ENCODE results near the gene CHRM2. TPM values are rescaled to one million over a fixed set of nuclear protein-coding genes. Genes with fewer than 3 reads are reported as not detected.

CHRM2 gene
- total RNA-seq, 2 experiments from 2014 or later = not detected

DNA sequence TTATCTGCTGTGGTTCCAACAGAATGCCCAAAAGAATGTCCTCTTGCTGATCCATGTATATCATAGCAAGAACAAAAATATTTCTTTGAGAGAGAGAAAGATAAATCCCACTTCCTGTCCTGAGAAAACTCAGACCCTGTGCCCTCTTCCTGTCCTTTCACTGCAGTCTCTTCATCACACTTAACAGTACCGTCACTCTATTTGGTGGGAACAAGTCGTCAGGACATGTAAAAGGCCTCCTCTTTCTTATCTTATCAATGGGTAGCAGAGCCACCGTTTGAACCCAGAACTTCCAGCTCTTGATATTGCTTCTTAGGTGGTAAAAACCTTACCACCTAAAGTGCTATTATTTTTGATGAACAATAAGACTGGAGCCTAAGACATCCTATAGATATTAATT, 43.9 kb downstream of the CHRM2 start:
- Mint-ChIP-seq H3K36me3 (ENCODE audit: low read depth) (no peaks in the 10 kb centered on the region), H3K9me3 (no peaks in the 10 kb centered on the region), H3K4me1 (no peaks in the 10 kb centered on the region), H3K4me3 (no peak overlapping the region), H3K27ac (no peak overlapping the region), H3K27me3 (no peaks in the 10 kb centered on the region)
- no peak for DNase-seq
- CTCF ChIA-PET = no interaction called here
- POLR2A ChIA-PET = no interaction called here

GRCh38 chr7:136914016-136914415, 45.6 kb downstream of the CHRM2 start:
- H3K9me3 Mint-ChIP-seq = no peaks in the 10 kb centered on the region
- no peak overlapping the region for H3K4me3 Mint-ChIP-seq
- ChIA-PET POLR2A (no interaction called here), CTCF (no interaction called here)
- no peak for DNase-seq
- no peaks in the 10 kb centered on the region for H3K4me1 Mint-ChIP-seq
- no peak overlapping the region for H3K27ac Mint-ChIP-seq
- no peaks in the 10 kb centered on the region for H3K36me3 Mint-ChIP-seq (ENCODE audit: low read depth)
- H3K27me3 Mint-ChIP-seq = no peaks in the 10 kb centered on the region

GRCh38 chr7:136919820-136920219, 51.4 kb downstream of the CHRM2 start:
- no peak overlapping the region for H3K27ac Mint-ChIP-seq
- no peak overlapping the region for H3K4me3 Mint-ChIP-seq
- no peaks in the 10 kb centered on the region for H3K4me1 Mint-ChIP-seq
- no peak for DNase-seq
- ChIA-PET CTCF (no interaction called here), POLR2A (no interaction called here)
- H3K36me3 Mint-ChIP-seq (ENCODE audit: low read depth) = no peaks in the 10 kb centered on the region
- no peaks in the 10 kb centered on the region for H3K9me3 Mint-ChIP-seq
- no peaks in the 10 kb centered on the region for H3K27me3 Mint-ChIP-seq

DNA sequence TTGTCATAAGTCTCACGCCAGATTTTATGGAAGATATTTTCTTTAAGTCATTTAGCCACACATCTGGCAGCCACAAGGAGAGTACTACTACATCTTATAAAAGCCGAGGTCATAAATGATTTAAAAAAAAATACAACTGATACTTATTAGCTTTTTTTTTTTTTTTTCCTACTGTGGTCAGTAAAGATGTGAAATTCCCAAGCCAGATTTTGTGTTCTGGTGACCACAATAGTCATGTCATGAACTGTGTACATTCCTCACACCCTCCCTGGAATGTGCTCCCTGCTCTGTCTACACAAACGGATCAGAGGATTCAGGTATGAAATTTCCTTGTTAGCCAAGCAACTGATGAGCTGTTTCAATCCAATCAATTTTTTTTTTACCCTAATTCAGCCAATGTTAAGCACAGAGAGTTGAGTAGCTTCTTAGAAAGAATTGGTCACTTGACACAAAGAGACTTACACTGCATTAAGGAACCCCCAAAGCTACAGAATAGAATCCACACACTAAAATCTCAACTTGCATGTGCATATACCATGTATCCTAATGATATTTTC, 54.7 kb downstream of the CHRM2 start:
- DNase-seq = no peak
- no peaks in the 10 kb centered on the region for H3K27me3 Mint-ChIP-seq
- no peaks in the 10 kb centered on the region for H3K9me3 Mint-ChIP-seq
- H3K4me1 Mint-ChIP-seq = no peaks in the 10 kb centered on the region
- no peak overlapping the region for H3K4me3 Mint-ChIP-seq
- H3K36me3 Mint-ChIP-seq (ENCODE audit: low read depth) = no peaks in the 10 kb centered on the region
- no peak overlapping the region for H3K27ac Mint-ChIP-seq
- ChIA-PET POLR2A (no interaction called here), CTCF (no interaction called here)

GRCh38 chr7:136925044-136925443, 56.6 kb downstream of the CHRM2 start:
- Mint-ChIP-seq H3K27ac (no peak overlapping the region), H3K4me3 (no peak overlapping the region), H3K9me3 (no peaks in the 10 kb centered on the region), H3K36me3 (ENCODE audit: low read depth) (no peaks in the 10 kb centered on the region), H3K27me3 (no peaks in the 10 kb centered on the region), H3K4me1 (no peaks in the 10 kb centered on the region)
- no peak for DNase-seq
- ChIA-PET POLR2A (no interaction called here), CTCF (no interaction called here)

DNA sequence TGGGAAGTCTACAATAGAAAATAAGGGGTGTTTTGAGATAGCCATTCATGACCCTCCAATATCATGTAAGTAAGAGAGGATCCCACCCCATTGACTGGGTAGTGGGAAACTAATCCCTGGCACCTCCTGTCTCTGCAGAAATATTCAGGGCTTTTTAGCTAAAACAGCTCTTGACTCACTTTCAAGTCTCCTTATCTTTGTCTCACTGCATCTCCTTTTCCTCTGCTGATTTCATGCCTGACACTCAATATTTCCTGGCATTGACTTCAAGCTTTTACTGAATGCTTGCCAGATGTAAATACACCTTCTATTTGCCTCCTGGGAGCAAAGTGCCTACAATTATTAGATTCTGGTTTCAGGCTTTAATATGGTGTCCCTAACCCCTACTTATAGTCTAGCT, 57.1 kb downstream of the CHRM2 start:
- Mint-ChIP-seq H3K36me3 (ENCODE audit: low read depth) (no peaks in the 10 kb centered on the region), H3K4me1 (no peaks in the 10 kb centered on the region), H3K9me3 (no peaks in the 10 kb centered on the region), H3K27ac (no peak overlapping the region), H3K27me3 (no peaks in the 10 kb centered on the region), H3K4me3 (no peak overlapping the region)
- ChIA-PET POLR2A (no interaction called here), CTCF (no interaction called here)
- DNase-seq = no peak

DNA sequence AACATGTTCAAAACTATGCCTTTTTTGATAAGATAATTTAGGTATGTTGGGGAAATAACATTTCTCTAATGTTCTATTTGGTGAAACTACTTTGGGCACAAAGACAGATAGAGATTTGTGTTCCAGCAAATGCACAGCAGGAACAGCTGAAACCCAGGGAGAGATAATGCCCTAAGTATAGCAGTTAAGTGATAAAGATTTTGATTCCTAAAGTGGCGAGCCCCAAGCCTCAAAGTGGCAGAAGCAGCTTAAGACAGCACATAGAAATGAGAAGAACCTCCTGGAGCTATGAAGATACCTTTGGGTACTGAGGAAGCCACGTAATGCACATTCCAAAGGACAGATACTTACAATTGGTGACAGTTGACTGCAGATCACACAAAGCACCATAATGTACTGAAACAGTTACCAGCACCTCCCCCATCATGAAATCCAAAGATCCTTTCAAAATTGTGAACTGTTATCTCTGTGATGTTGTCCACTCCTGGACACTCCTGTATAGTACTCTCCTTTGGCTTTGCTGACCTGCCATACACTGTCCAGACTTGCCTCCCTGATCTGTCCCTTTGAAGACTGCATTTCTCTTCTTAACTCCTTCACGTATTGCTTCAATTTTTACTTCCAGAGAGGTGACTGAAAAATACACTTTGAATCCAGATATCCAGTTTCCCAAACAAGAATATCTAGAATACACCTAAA, 62.9 kb downstream of the CHRM2 start:
- Mint-ChIP-seq H3K27me3 (no peaks in the 10 kb centered on the region), H3K4me1 (no peaks in the 10 kb centered on the region), H3K9me3 (peaks cover 8% of the 10 kb centered on the region), H3K27ac (no peak overlapping the region), H3K36me3 (ENCODE audit: low read depth) (no peaks in the 10 kb centered on the region), H3K4me3 (no peak overlapping the region)
- no peak for DNase-seq
- ChIA-PET POLR2A (no interaction called here), CTCF (no interaction called here)

GRCh38 chr7:136937436-136937835, 69.0 kb downstream of the CHRM2 start:
- POLR2A ChIA-PET = no interaction called here
- Mint-ChIP-seq H3K9me3 (no peaks in the 10 kb centered on the region), H3K27ac (no peak overlapping the region), H3K27me3 (no peaks in the 10 kb centered on the region), H3K36me3 (ENCODE audit: low read depth) (no peaks in the 10 kb centered on the region), H3K4me3 (no peak overlapping the region), H3K4me1 (no peaks in the 10 kb centered on the region)
- CTCF ChIA-PET = no interaction called here
- no peak for DNase-seq

GRCh38 chr7:136938476-136938875, 70.0 kb downstream of the CHRM2 start:
- no peak for DNase-seq
- no peaks in the 10 kb centered on the region for H3K4me1 Mint-ChIP-seq
- H3K4me3 Mint-ChIP-seq = no peak overlapping the region
- POLR2A ChIA-PET = no interaction called here
- no peak overlapping the region for H3K27ac Mint-ChIP-seq
- no peaks in the 10 kb centered on the region for H3K27me3 Mint-ChIP-seq
- no peaks in the 10 kb centered on the region for H3K9me3 Mint-ChIP-seq
- no peaks in the 10 kb centered on the region for H3K36me3 Mint-ChIP-seq (ENCODE audit: low read depth)
- CTCF ChIA-PET = interaction anchor here (0.7 to 1.0 kb wide), 2 partner anchors 9 to 19 kb away, joined by 3 read pairs; no protein-coding TSS in a partner anchor

DNA sequence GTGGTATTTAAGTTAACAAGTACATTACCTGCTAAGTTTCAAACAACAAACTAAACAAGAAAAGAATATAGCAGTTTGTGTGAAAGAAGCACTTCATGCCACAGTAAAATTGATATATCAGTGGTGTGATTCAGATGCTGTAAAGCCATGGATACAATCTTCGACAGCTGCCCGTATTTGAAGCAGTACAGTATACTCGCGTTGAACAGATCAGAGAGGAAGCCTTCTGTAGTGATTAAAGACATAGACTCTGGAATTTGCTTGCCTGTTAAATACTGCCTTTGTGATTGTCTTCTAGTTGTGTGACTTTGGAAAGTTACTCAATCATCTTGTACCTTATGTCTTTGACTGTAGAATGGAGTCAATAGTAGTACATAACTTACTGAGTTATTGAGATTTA, 71.7 kb downstream of the CHRM2 start:
- H3K27me3 Mint-ChIP-seq = no peaks in the 10 kb centered on the region
- H3K4me1 Mint-ChIP-seq = no peaks in the 10 kb centered on the region
- H3K36me3 Mint-ChIP-seq (ENCODE audit: low read depth) = no peaks in the 10 kb centered on the region
- no peak overlapping the region for H3K4me3 Mint-ChIP-seq
- no peaks in the 10 kb centered on the region for H3K9me3 Mint-ChIP-seq
- DNase-seq = no peak
- no peak overlapping the region for H3K27ac Mint-ChIP-seq
- ChIA-PET CTCF (interaction anchor here (0.8 kb wide), 1 partner anchor 11 kb away, joined by 3 read pairs; no protein-coding TSS in a partner anchor), POLR2A (no interaction called here)

GRCh38 chr7:136940917-136941316, 72.5 kb downstream of the CHRM2 start:
- H3K27me3 Mint-ChIP-seq = no peaks in the 10 kb centered on the region
- POLR2A ChIA-PET = no interaction called here
- no peaks in the 10 kb centered on the region for H3K36me3 Mint-ChIP-seq (ENCODE audit: low read depth)
- no peak for DNase-seq
- no peak overlapping the region for H3K27ac Mint-ChIP-seq
- CTCF ChIA-PET = no interaction called here
- H3K4me1 Mint-ChIP-seq = no peaks in the 10 kb centered on the region
- no peaks in the 10 kb centered on the region for H3K9me3 Mint-ChIP-seq
- H3K4me3 Mint-ChIP-seq = no peak overlapping the region

DNA sequence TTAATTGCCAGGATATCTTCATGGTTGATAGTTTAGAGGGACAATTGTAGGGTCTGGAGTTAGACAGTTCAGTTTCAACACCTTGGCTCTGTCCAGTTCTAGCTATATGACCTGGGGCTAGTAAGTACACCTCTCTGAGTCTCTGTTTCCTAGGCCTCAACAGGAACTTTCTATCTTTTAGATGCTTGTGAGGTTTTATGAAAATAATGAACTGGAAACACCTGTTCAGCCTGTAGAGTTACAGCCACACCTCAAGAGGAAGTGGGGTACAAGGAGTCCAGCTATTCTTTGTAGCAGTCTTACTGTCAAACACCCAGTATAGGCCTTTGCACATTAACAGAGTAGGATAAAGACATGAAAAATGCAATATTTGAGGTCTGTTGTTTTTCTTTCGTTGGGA, 73.4 kb downstream of the CHRM2 start:
- CTCF ChIA-PET = no interaction called here
- no peak overlapping the region for H3K27ac Mint-ChIP-seq

GRCh38 chr7:136942401-136942800, 73.9 kb downstream of the CHRM2 start:
- POLR2A ChIA-PET = no interaction called here
- Mint-ChIP-seq H3K9me3 (no peaks in the 10 kb centered on the region), H3K4me3 (no peak overlapping the region), H3K4me1 (no peaks in the 10 kb centered on the region), H3K36me3 (ENCODE audit: low read depth) (no peaks in the 10 kb centered on the region), H3K27me3 (no peaks in the 10 kb centered on the region), H3K27ac (no peak overlapping the region)
- no peak for DNase-seq
- CTCF ChIA-PET = no interaction called here

More for the DNA sequence above, 73.4 kb downstream of the CHRM2 start:
- no peaks in the 10 kb centered on the region for H3K9me3 Mint-ChIP-seq
- DNase-seq = no peak
- POLR2A ChIA-PET = no interaction called here
- no peaks in the 10 kb centered on the region for H3K27me3 Mint-ChIP-seq
- no peak overlapping the region for H3K4me3 Mint-ChIP-seq
- H3K36me3 Mint-ChIP-seq (ENCODE audit: low read depth) = no peaks in the 10 kb centered on the region
- H3K4me1 Mint-ChIP-seq = no peaks in the 10 kb centered on the region

DNA sequence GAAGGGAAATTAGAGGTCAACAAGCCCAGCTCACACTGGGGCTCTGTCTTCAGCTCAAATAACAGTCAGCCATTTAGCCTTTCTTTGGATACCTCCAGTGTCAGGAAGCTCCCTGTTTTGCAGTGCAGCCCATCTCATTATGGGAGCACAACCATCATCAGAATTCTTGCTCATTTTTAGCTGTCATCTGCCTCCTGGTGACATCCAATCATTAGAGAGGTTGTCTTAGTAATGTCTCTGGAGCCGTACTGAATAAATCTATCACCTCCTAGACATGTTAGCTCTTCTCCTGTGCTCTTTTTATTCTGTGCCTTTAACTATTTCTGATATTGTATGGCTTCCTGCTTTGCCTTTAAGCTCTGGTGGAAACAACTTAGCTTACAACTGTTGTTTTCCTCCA, 74.5 kb downstream of the CHRM2 start:
- Mint-ChIP-seq H3K27ac (no peak overlapping the region), H3K27me3 (no peaks in the 10 kb centered on the region), H3K4me1 (no peaks in the 10 kb centered on the region), H3K4me3 (no peak overlapping the region), H3K9me3 (no peaks in the 10 kb centered on the region), H3K36me3 (ENCODE audit: low read depth) (no peaks in the 10 kb centered on the region)
- ChIA-PET POLR2A (no interaction called here), CTCF (no interaction called here)
- DNase-seq = no peak

All from activated CD4-positive, alpha-beta T cell treated with anti-CD3 and anti-CD28 coated beads, Interleukin-2, amount 10 ng/mL, durations not matched to agents 7 days and 5 days (primary cell).